ENCODE results near the gene ISG20. TPM values are rescaled to one million over a fixed set of nuclear protein-coding genes. Genes with fewer than 3 reads are reported as not detected.

ISG20 gene
- total and polyA plus RNA-seq, 2 donors (not counting 3 experiments of a cell fraction or from before 2014, with no cell fraction given) = 6.4 to 7.5 TPM

DNA sequence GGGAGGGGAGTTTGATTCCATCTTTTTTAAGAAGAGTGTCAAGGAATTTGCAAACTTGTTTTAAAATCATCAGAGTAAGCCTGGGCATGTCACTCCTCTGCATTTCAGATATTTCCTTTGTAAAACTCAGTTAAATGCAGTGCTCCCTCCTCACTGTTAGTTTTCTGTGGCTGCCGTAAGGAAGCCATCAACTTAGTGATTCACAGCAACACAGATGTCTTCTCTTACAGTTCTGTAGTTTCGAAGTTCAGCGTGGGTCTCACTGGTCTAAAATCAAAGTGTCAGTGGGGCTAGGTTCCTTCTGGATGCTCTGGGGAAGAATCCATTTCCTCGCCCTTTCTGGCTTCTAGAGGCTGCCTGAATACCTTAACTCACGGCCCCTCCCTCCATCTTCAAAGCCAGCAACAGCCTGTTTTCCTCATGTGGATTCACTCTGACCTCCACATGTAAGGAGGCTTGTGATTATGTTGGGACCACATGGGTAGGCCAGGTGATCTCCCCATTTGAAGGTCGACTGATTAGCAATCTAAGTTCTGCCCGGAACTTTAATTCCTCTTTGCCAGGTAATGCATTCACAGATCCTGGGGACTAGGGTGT is 12.4 kb downstream of the ISG20 start:
- no peak overlapping the region for H2AFZ ChIP-seq (ENCODE audit: low read depth, low read length)
- FAIRE-seq = no peak
- CTCF ChIA-PET = no interaction called here

GRCh38 chr15:88651971-88652370 is 13.2 kb downstream of the ISG20 start:
- Histone ChIP-seq H3K9me3 (replicated peaks; ENCODE audit: control insufficient read depth, insufficient read depth, low read length) (no peaks in the 10 kb centered on the region), H3K79me2 (ENCODE audit: control insufficient read depth, insufficient read depth, low read length) (no peaks in the 10 kb centered on the region), H3K27me3 (ENCODE audit: control insufficient read depth in 2 of 2, insufficient read depth in 2 of 2, low read length in 2 of 2) (no peaks in the 10 kb centered on the region), H3K36me3 (ENCODE audit: control insufficient read depth in 2 of 2, extremely low read depth in 1 of 2, insufficient read depth in 2 of 2, low read length in 2 of 2) (no peaks in the 10 kb centered on the region), H3K9me1 (replicated peaks; ENCODE audit: control insufficient read depth, extremely low read depth, insufficient read depth, low read length) (no peaks in the 10 kb centered on the region), H4K20me1 (replicated peaks; ENCODE audit: control insufficient read depth, extremely low read depth, insufficient read depth, low read length) (no peaks in the 10 kb centered on the region), H3K27ac (ENCODE audit: insufficient read depth, low read depth, low read length) (no peak overlapping the region), H3K9ac (replicated peaks; ENCODE audit: extremely low read depth, insufficient read depth, low read length) (no peak overlapping the region), H3K4me1 (ENCODE audit: control insufficient read depth, extremely low read depth, insufficient read depth, low read length) (peaks cover 35% of the 10 kb centered on the region), H3K4me3 (replicated peaks in 1 of 3; ENCODE audit: insufficient read depth in 1 of 3, low read depth in 1 of 3, low read length in 3 of 3) (no peak overlapping the region), H3K4me2 (ENCODE audit: insufficient read depth, low read length) (no peak overlapping the region), H2AFZ (ENCODE audit: low read depth, low read length) (no peak overlapping the region)
- dilution Hi-C loops (cut with MboI; ENCODE audit: extremely low pct_ligation_motif_present, low sequenced_read_pairs) (no loop called here), intact Hi-C loops (cut with micrococcal nuclease) (no loop called here)
- TF ChIP-seq POLR2AphosphoS5 (IDR thresholded peaks at IDR 0.05; ENCODE audit: insufficient read depth, low read depth, low read length) = no peak
- no peak for TF ChIP-seq GATA2 (IDR thresholded peaks at IDR 0.05; ENCODE audit: insufficient read depth, insufficient read length, low read depth, low read length)
- TF ChIP-seq JUN (IDR thresholded peaks at IDR 0.05; ENCODE audit: borderline replicate concordance, insufficient read depth, insufficient read length, low read depth) = no peak
- no peak for TF ChIP-seq FOS (IDR thresholded peaks at IDR 0.05; ENCODE audit: borderline replicate concordance, insufficient read depth, low read length)
- TF ChIP-seq, protein P1, sequence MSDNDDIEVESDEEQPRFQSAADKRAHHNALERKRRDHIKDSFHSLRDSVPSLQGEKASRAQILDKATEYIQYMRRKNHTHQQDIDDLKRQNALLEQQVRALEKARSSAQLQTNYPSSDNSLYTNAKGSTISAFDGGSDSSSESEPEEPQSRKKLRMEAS (IDR thresholded peaks at IDR 0.05; ENCODE audit: insufficient read depth, insufficient read length) = no peak
- no peak for TF ChIP-seq MYC (IDR thresholded peaks at IDR 0.05; ENCODE audit: low read depth, low read length)
- no peak for TF ChIP-seq EZH2 (IDR thresholded peaks at IDR 0.05; ENCODE audit: borderline replicate concordance, low read depth, low read length, severe bottlenecking)
- no peak for TF ChIP-seq POLR2A (IDR thresholded peaks at IDR 0.05; ENCODE audit: low read depth, low read length)
- TF ChIP-seq CTCF (IDR thresholded peaks at IDR 0.05; ENCODE audit: extremely low read depth in 1 of 2, insufficient read depth in 1 of 2, low read depth in 1 of 2, low read length in 2 of 2) = no peak
- DNase-seq (ENCODE audit: low read depth, low spot score) (no peak), FAIRE-seq (no peak)
- POLR2A ChIA-PET = no interaction called here
- CTCF ChIA-PET = interaction anchor here (1.1 kb wide), 1 partner anchor 183 kb away, joined by 7 read pairs; no protein-coding TSS in a partner anchor
- BruUV-seq (replicated peaks) = no TSS peak

More for the DNA sequence above, 12.4 kb downstream of the ISG20 start:
- Histone ChIP-seq H3K9ac (replicated peaks; ENCODE audit: extremely low read depth, insufficient read depth, low read length) (no peak overlapping the region), H4K20me1 (replicated peaks; ENCODE audit: control insufficient read depth, extremely low read depth, insufficient read depth, low read length) (no peaks in the 10 kb centered on the region), H3K9me3 (replicated peaks; ENCODE audit: control insufficient read depth, insufficient read depth, low read length) (no peaks in the 10 kb centered on the region), H3K36me3 (ENCODE audit: control insufficient read depth in 2 of 2, extremely low read depth in 1 of 2, insufficient read depth in 2 of 2, low read length in 2 of 2) (no peaks in the 10 kb centered on the region), H3K4me2 (ENCODE audit: insufficient read depth, low read length) (no peak overlapping the region), H3K4me1 (ENCODE audit: control insufficient read depth, extremely low read depth, insufficient read depth, low read length) (peaks cover 35% of the 10 kb centered on the region), H3K27me3 (ENCODE audit: control insufficient read depth in 2 of 2, insufficient read depth in 2 of 2, low read length in 2 of 2) (no peaks in the 10 kb centered on the region), H3K79me2 (ENCODE audit: control insufficient read depth, insufficient read depth, low read length) (no peaks in the 10 kb centered on the region), H3K27ac (ENCODE audit: insufficient read depth, low read depth, low read length) (no peak overlapping the region), H3K9me1 (replicated peaks; ENCODE audit: control insufficient read depth, extremely low read depth, insufficient read depth, low read length) (no peaks in the 10 kb centered on the region), H3K4me3 (replicated peaks in 1 of 3; ENCODE audit: insufficient read depth in 1 of 3, low read depth in 1 of 3, low read length in 3 of 3) (no peak overlapping the region)
- BruUV-seq (replicated peaks) = no TSS peak
- intact Hi-C loops (cut with micrococcal nuclease) (no loop called here), dilution Hi-C loops (cut with MboI; ENCODE audit: extremely low pct_ligation_motif_present, low sequenced_read_pairs) (no loop called here)
- TF ChIP-seq FOS (IDR thresholded peaks at IDR 0.05; ENCODE audit: borderline replicate concordance, insufficient read depth, low read length) = no peak
- POLR2A ChIA-PET = no interaction called here
- DNase-seq (ENCODE audit: low read depth, low spot score) = no peak

Measured in endothelial cell of umbilical vein (primary cell).